Measurements from ENCODE around the gene MYOF. TPM values are rescaled to one million over a fixed set of nuclear protein-coding genes. Genes with fewer than 3 reads are reported as not detected.

MYOF gene
- polyA plus RNA-seq, 1 donor (not counting 4 experiments of a cell fraction or from before 2014, with no cell fraction given), result 232 TPM

GRCh38 chr10:93473804-93474472 lies 8.2 kb downstream of the MYOF start:
- H3K4me1 ChIP-seq (ENCODE audit: control insufficient read depth, extremely low read depth, insufficient read depth, low read length), result peaks cover 91% of the 10 kb centered on the region
- dilution Hi-C loops (cut with MboI; ENCODE audit: extremely low pct_ligation_motif_present, low sequenced_read_pairs), result no loop called here

GRCh38 chr10:93473161-93473560 lies 9.0 kb downstream of the MYOF start:
- TF ChIP-seq CTCF (optimal IDR thresholded peaks at IDR 0.05 in 1 of 3, IDR thresholded peaks at IDR 0.05 in 1 of 3, conservative IDR thresholded peaks at IDR 0.05 in 1 of 3; ENCODE audit: extremely low read depth in 1 of 3, insufficient read depth in 2 of 3, low read length in 3 of 3) (no peak), EZH2 (IDR thresholded peaks at IDR 0.05; ENCODE audit: low read length) (no peak)
- no peak overlapping the region for H2AFZ ChIP-seq (ENCODE audit: control insufficient read depth, low read length)
- no peak for FAIRE-seq

More at GRCh38 chr10:93473804-93474472, 8.2 kb downstream of the MYOF start:
- Histone ChIP-seq H3K79me2 (ENCODE audit: control insufficient read depth, insufficient read depth, low read length) (peaks cover 75% of the 10 kb centered on the region), H3K9me1 (ENCODE audit: control insufficient read depth, extremely low read depth, insufficient read depth, low read length) (peaks cover 9% of the 10 kb centered on the region), H3K27me3 (ENCODE audit: control insufficient read depth, extremely low read depth, insufficient read depth, low read length) (no peaks in the 10 kb centered on the region), H2AFZ (ENCODE audit: control insufficient read depth, low read length) (no peak overlapping the region), H3K36me3 (ENCODE audit: control insufficient read depth in 2 of 2, extremely low read depth in 1 of 2, insufficient read depth in 2 of 2, low read length in 2 of 2) (peaks cover 14 to 41% of the 10 kb centered on the region in 2 experiments), H3K4me2 (ENCODE audit: control insufficient read depth, extremely low read depth, insufficient read depth, low read depth, low read length) (peak overlapping the region; percentile 27), H3K27ac (ENCODE audit: control insufficient read depth, insufficient read depth, low read length) (peak overlapping the region; percentile 96), H3K9ac (ENCODE audit: control insufficient read depth, extremely low read depth, insufficient read depth, low read length) (peak overlapping the region; percentile 22), H3K9me3 (ENCODE audit: control insufficient read depth, low read depth, low read length) (no peaks in the 10 kb centered on the region), H3K4me3 (ENCODE audit: control insufficient read depth in 2 of 3, extremely low read depth in 1 of 3, insufficient read depth in 2 of 3, low read depth in 1 of 3, low read length in 3 of 3) (no peak overlapping the region), H4K20me1 (ENCODE audit: control insufficient read depth, extremely low read depth, insufficient read depth, low read length) (no peaks in the 10 kb centered on the region)
- FAIRE-seq, result no peak
- TF ChIP-seq CTCF (optimal IDR thresholded peaks at IDR 0.05 in 1 of 3, IDR thresholded peaks at IDR 0.05 in 1 of 3, conservative IDR thresholded peaks at IDR 0.05 in 1 of 3; ENCODE audit: extremely low read depth in 1 of 3, insufficient read depth in 2 of 3, low read length in 3 of 3) (no peak), EZH2 (IDR thresholded peaks at IDR 0.05; ENCODE audit: low read length) (no peak)
- no peak for DNase-seq (ENCODE audit: low read depth, low spot score)

More at GRCh38 chr10:93473161-93473560, 9.0 kb downstream of the MYOF start:
- Histone ChIP-seq H3K9me3 (ENCODE audit: control insufficient read depth, low read depth, low read length) (no peaks in the 10 kb centered on the region), H3K27me3 (ENCODE audit: control insufficient read depth, extremely low read depth, insufficient read depth, low read length) (no peaks in the 10 kb centered on the region), H3K27ac (ENCODE audit: control insufficient read depth, insufficient read depth, low read length) (peak overlapping the region; percentile 96), H4K20me1 (ENCODE audit: control insufficient read depth, extremely low read depth, insufficient read depth, low read length) (no peaks in the 10 kb centered on the region), H3K79me2 (ENCODE audit: control insufficient read depth, insufficient read depth, low read length) (peaks cover 69% of the 10 kb centered on the region), H3K36me3 (ENCODE audit: control insufficient read depth in 2 of 2, extremely low read depth in 1 of 2, insufficient read depth in 2 of 2, low read length in 2 of 2) (peaks cover 14 to 36% of the 10 kb centered on the region in 2 experiments), H3K4me2 (ENCODE audit: control insufficient read depth, extremely low read depth, insufficient read depth, low read depth, low read length) (no peak overlapping the region), H3K4me3 (ENCODE audit: control insufficient read depth in 2 of 3, extremely low read depth in 1 of 3, insufficient read depth in 2 of 3, low read depth in 1 of 3, low read length in 3 of 3) (no peak overlapping the region), H3K9me1 (ENCODE audit: control insufficient read depth, extremely low read depth, insufficient read depth, low read length) (peaks cover 9% of the 10 kb centered on the region), H3K9ac (ENCODE audit: control insufficient read depth, extremely low read depth, insufficient read depth, low read length) (no peak overlapping the region), H3K4me1 (ENCODE audit: control insufficient read depth, extremely low read depth, insufficient read depth, low read length) (peaks cover 90% of the 10 kb centered on the region)
- DNase-seq (ENCODE audit: low read depth, low spot score), result no peak
- dilution Hi-C loops (cut with MboI; ENCODE audit: extremely low pct_ligation_motif_present, low sequenced_read_pairs), result no loop called here
